Frontal cortex (tissue), 4 donors: ENCODE results near the gene YBX2. TPM values are rescaled to one million over a fixed set of nuclear protein-coding genes. Genes with fewer than 3 reads are reported as not detected.

Experiments used
- DNase-seq, 2 donors: peaks; one replicate each; pipeline ENCODE4 v3.0.0; 2012; ENCODE audit warnings: low spot score in 2 of 2
- FAIRE-seq: peaks from 2 replicates; lab custom pipeline; 2012; peaks lifted over from hg19 to GRCh38; lab: Jason Lieb, UNC
- total RNA-seq: library from RNA; depleted of rRNA; stranded (reverse); fragments of >200 nt; gene quantifications from one replicate; pipeline ENCODE4 v1.2.3, GENCODE V29; 2014
- donor health status: control.
- donor health status: control.
- donor health status: control.

YBX2 gene
- total RNA-seq, 1 donor from 2014 or later: 1.2 TPM

DNA sequence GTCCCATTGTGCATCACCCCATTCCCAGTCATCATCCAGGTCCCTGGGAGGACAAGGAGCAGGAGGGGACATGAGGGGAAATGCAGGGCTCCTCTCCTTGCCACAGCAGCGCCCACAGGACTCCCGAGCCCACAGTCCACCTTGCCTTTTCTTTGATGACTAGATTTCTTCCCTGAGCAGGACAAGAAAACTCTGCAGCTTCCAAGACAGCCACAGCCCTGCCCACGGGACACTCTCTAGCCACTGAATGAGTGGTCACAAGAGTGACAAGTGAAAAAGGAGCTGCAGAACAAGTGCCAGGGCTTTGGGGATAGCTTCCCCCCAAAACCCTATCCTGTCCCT, 30.0 kb upstream of the YBX2 start:
- FAIRE-seq (no peak), DNase-seq (no peak)

DNA sequence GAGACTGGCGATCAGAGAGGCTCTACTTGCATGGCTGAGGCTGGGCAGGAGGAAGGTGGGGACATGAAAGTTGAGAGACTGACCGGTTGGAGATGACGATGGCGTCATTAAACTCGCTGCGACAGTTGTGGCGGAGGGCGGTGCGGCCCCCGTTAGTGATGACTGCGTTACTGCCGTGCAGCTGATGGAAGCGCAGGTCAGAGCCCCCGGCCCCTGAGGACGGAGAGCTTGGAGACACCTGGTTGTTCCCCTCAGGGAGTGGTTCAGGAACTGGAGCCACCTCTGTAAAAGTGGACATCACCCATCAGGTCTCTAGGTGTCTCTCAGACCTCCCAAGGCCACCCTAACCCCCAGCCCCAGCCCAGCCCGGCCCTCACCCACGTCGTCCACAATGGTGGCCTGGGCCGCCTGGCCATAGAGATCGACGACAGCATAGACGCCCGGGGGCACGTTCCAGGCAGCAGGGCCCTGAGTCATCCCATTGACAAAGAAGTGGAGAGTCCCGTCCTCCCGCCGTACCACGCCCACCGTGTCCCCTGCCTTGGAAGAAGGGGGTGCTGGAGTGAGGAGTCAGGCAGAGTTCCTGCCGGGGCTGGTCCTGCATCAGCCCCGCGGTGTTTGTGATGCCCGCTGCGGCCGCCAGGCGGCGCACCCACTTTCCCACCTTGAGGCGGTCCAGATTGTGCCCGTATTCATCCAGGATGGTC, 29.4 kb upstream of the YBX2 start:
- no peak for FAIRE-seq
- DNase-seq: peak; percentile 51 to 69

DNA sequence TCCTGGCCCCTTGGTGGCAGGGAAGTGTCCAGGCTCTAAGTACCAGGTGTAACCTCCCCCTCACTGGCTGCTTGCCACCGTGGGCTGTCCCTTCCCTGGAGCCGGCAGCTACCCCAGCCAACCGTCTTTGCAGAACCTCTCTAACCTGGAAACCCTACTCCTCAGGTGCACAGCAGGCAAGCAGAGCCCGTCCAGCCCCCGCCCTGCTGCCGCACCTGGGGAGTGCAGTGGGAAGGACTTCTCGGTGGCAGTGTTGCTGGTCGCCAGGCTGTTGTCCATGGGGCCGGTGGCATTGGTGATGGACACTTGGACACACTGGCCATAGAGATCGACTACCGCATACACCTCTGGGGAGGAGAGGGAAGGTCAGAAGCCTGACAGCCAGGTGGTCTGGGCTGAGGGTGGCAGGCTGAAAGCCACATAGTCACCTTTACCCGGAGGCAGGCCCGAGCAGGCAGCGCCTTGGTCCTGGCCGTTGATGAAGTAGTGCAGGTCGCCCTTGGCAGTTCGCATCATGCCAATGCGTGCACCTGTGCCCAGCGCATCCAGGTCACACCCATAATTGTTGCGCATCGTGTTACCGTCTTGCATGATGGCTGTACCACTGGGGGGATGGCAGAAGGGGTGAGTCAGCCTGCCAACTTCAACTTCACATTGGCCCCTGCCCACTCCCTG, 28.2 kb upstream of the YBX2 start:
- DNase-seq: no peak
- FAIRE-seq: no peak

DNA sequence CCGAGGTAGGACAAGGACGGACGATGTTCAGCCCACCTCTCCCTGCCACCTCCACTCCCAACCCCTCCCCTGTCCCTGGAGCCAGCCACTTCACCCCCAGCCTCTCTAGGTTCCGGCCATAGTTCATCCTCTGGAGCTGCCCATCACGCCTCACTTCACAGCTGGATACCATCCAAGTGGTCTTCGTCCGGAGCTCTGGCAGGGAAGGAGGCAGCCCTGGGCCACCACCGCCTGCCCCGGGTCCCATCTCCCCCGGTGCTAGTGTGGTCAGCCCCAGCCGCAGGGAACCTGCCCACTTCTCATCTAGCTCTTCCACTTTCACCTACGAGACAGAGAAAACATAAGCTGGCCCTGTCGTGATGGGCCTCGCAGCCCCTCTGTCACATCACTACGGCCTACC, 27.0 kb upstream of the YBX2 start:
- no peak for FAIRE-seq
- no peak for DNase-seq

DNA sequence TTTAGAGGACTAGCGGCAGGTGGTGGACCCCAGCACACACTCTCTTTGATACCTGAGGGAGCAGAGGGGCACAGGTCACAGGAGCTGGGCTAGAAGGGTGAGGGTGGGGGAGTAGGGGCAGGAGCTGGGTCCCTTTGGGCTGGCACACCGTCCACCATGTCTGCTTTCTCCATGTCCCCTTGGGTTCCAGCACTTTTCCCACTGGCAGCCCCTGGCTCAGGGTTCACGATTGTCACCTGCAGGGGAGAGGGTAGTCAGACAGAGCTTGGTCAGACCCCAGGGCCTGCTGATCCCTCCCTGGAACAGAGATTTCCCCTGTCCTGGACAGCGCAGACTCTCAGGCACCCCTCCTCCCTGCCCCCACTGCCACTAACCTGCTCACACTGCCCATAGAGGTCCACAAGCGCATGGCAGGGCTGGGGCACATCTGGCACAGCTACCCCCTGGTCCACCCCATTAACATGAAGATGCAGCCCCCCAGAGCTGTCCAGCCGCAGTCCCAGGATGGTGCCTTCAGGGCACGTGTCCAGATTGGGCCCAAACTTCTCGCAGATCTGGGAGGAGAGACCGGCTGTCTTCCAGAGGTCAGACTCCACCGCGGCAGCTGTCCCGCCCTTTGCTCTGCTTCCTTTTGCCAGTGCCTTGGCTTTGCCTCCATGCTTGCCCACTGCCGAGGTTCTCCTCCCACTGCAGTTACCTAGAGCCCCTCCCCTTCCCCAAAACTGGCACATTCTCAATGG, 23.9 kb upstream of the YBX2 start:
- DNase-seq: no peak
- FAIRE-seq: no peak

DNA sequence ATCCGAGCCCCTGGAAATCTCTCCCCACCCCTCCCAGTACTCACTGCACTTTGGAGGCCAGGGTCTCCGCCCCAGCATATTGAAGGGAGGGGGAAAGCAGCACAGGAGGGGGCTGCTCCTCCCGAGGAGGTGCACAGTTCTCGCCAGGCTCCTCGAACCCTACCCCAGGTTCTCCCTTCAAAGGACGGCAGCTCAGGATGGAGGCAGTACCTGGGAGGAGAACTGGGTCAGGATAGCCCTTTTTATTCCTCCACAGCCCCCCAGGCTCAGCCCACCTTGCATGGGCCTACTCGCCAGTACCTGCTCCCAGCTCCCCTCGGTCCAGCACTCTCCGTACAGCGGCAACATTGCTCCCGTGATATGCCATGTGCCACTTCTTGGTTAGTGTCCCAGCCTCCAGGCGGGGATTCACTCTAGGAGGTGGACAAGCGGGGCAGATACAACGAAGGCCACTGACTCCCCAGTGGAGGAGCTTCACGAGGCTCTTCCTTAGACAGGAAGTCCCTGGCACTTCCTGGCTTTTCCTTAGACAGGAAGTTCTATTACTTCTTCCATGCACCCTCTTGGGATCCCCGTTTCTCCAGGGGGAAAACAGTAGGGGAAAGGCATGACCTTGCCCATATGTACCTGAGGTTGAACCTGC, 22.8 kb upstream of the YBX2 start:
- no peak for FAIRE-seq

DNA sequence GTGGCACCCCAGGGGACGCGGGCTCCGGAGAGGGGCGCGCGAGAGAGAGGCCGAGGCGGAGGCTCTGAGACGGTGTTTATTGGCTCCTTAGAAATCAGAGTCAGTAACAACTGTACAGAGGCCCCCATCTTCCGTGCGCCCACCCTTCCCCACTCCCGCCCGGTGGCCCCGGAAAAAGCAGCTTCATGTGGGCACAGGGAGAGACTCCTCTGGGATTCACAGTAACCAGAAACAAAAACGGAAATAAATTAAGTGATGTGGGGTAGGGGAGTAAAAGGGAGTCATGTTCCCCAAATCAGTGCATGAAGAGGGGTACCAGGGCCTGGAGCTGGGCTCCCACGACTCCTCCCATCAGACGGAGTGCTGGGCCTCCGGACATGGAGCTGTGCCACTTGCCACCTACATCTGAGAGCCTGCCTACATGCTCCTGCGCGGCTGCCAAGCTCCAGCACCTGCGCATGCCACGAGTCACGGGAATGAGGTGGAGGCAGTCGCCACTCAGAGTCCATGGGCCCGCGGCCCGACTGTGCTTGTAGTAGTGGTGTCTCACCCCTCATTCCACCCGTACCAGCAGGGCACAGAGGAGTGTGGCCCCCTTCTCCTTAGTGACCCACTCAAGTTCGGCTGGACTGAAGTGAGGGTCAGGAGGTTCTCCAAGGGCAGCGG, 21.3 kb upstream of the YBX2 start:
- DNase-seq: peak in 1 of 2 donors; percentile 46
- FAIRE-seq: no peak

More for the DNA sequence above, 22.8 kb upstream of the YBX2 start:
- peak in 1 of 2 donors; percentile 19 for DNase-seq

DNA sequence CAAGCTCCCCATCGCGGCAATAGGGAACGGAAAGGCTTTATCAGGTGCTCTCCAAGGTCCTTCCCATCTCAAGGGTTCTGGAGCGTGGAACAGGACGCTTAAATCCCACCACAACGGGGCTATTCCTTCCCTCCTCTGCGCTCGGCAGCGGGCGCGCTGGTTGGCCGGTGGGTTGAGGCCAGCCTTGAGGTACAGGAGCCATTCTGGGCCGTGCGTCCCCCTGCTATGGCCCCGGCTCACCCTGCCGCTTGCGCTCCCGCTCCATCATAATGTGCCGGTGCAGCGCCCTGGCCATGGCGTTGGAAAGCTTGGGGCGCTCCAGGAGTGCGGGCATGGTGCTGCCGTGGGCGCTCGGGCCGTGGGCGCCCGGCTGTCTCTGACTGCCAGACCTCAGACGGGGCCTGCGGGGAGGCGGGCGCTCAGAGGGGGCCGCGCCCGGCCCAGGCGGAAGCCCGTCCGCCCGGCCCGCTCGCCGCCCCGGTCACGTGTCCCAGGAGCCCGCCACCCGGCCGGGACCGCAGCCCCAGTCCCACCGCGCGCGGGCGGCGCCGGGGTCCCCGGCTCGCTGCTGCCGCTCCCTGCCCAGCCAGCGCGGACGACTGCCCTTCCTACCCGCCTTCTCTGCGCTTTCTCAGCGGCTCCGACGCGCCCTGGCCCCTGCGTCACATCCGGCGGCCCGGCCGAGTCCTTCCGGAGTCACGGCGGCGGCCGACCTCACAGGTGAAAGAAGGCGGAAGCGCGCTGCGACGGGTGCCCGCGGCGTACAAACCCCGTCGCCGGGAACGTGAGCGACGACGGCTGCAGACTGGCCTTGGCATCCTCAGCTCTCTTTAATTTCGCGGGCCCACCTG, 20.5 kb upstream of the YBX2 start, which contains the start of gene GPS2:
TSS of gene GPS2 (minus strand) at position 642 of the 851 bp plus-strand sequence. CDS start at position 334, 308 bp downstream.
- DNase-seq: peak; percentile 99
- no peak for FAIRE-seq

DNA sequence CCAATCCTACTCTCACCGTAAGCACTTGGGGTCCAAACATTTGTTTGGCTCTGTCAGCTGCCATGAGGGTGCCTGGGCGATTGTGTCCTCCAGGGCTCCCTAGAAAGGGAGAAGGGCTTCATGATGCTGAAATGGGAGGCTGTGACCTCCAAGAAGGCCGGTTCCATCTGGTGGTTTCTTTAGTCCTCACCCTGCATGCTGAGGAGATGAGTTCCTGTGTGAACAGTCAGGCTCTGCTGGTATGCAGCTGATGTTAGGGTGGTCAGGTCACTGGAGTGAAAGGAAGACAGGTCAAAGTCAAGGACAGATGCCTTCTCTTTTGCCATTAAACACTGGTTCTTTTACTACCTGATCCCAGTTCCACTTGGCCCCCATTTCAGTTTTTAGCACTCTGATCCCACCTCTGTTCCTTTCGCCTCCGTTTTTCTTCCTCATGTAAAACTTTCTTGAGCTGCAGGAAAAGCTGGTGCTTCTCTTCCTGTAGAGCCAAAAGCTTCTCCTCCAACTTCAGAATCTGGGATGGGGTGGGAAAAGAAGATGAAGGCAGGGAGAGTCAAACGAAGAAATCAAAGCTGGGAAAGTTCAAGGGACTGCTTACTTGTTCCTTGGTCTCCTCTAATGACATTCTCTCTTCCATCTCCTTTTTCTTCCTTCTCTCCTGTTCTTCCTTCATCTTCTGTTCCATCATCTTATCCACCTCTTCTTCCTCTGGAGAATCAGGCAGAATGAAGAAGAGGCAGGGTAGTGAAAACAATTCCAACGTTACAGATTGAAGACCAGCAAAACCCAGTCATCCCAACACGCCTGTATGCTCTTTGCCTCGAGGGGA, 19.7 kb upstream of the YBX2 start:
- peak in 1 of 2 donors; percentile 17 for DNase-seq
- FAIRE-seq: no peak

DNA sequence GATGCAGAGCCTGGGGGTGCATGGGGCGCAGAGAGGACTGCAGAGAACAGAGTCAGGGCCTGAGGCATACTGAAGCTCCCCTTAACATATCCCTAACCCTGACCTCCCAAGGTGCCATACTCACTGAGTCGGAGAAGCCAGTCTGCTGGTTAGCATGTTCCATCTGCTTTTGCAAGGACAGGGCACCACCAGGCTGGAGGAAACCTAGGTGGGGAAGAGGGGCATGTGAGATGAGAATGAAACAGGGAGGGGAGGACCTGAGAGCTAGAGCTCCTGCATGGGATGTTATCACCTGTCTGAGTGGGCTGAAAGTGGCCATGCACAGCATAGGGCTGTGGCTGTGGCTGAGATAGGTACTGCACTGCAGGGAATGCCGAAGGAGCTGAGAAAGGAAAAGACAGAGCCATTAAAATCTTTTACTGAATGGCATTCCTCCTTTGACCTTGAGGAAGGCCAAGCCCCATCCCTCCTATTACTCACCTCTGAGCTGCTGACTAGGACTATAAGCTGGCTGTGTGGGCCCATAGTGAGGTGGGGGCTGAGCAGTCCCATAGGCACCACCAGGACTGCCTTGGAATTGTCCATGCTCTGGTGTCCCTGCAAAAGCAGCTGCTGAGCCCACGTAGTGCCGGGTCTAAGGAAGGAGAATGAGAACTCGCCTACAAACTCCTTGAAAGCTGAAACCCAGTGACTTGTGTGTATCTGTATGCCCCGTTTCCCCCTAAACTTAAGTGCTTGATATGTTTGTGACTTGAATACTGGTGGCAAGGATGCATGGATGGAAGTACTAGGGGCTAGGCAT, 18.9 kb upstream of the YBX2 start:
- FAIRE-seq (no peak), DNase-seq (peak in 1 of 2 donors; percentile 15)

DNA sequence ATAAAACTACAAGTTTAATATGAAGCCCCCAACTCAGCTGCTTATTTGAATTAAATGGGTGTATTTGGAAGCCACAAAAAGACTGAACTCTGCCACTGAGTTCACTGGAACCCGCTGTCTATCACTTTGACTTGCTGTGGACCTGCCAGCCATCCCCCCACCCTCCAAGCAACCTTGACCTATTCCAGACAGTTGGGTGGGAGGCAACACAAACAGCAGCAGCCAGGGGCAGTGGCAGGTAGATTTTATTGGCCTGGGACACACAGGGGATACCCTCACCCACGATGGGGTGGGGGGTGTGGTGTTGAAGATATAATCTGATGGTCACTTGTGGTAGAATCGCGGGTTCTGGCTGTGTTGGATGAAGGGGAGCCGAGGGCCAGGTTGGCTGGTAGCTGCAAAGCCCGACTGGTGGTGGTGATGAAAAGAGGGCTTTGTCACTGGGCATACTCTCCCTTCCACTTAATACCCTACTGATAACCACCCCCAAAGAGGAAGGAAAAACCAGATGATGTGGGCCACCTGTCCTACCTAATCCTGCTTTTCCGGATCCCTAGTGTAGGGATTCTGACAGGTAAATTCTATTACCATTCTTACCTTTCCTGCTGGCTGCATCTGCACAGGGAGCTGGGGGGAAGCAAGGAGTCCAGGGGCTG, 18.1 kb upstream of the YBX2 start:
- DNase-seq (peak in 1 of 2 donors; percentile 14), FAIRE-seq (no peak)

DNA sequence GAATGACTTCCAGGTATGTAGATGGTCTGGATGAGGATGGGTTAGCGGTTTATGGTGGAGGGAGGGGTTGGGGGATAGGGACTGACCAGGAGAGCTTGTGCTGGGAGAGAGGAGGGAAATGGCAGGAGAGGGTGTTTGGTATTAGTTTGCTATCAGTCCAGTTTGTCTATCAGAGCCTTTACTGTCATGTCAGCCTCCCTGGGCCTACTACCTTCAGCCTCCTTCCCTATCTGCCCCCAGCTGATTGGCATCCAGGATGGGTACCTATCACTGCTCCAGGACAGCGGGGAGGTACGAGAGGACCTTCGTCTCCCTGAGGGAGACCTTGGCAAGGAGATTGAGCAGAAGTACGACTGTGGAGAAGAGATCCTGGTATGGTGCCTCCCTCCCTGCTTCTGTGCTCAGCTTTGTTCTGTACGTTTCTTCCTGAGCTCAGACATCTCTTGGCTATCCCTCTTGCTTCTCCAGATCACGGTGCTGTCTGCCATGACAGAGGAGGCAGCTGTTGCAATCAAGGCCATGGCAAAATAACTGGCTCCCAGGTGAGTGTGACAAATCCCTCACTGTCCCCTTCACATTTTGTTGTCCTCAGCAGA, 16.8 kb upstream of the YBX2 start:
- no peak for FAIRE-seq

DNA sequence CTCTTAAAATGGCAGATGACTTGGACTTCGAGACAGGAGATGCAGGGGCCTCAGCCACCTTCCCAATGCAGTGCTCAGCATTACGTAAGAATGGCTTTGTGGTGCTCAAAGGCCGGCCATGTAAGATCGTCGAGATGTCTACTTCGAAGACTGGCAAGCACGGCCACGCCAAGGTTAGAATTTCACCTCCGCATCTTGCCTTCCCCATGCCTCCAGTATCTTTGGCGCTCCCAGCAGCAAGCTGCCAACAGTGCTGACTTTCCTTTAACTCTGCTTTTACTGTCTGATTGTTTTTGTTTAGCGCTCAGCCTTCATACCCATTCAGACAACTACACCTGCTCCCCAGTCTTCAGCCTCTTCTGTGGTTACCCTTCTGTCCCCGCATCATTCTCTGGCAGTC, 15.2 kb upstream of the YBX2 start:
- DNase-seq (no peak), FAIRE-seq (no peak)

More for the DNA sequence above, 16.8 kb upstream of the YBX2 start:
- DNase-seq: no peak

DNA sequence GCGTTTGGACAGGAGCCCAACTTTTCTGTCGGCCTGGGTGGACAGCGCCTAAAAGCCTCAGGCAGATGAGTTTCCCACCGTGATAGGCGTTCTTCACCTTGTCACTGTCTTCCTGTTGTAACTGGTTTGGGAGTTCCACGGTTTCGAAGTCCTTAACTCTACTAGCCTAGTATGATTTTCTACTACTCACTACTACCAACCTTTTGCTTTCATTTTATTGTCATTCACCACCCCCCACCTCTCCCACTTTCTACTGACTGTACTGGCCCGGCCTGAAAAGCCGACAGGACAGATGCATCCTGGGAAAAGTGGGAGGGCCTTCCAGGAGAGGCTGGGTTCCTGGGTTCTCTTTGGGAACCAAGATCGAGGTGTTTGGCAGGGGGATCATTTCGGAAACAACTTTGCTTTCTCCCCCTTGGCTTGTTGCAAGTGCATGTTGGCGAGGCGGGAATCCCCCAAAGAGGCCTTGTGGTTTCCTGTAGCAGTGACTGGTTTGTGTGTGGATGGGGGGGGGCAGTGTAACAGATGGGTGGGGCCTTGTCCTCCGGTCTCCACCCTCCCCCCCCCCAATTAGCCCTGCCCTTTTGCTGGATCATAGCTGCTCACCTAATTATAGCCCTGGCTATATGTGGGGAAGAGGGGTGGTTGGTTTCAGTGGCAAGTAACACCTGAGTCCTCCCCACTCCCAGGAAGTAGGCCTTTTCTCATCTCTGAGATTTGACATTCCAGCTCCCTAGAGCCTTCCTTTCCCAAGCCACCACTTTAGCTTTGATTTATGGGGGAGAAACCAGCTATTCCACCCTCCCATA, 14.4 kb upstream of the YBX2 start:
- no peak for FAIRE-seq

More for the DNA sequence above, 14.4 kb upstream of the YBX2 start:
- DNase-seq: peak; percentile 61
